Ureter (tissue), 1 donor: Measurements from ENCODE around the gene SWSAP1. TPM values are rescaled to one million over a fixed set of nuclear protein-coding genes. Genes with fewer than 3 reads are reported as not detected.

Experiments used
- DNase-seq: peaks from one replicate; pipeline ENCODE4 v3.0.0-alpha.2; 2020; ENCODE audit warnings: low spot score
- total RNA-seq: library from RNA; stranded (reverse); gene quantifications from one replicate; pipeline ENCODE4 v1.2.4, GENCODE V29; 2023
- donor health status: DM: yes; HTN: yes; CAD: no.

The SWSAP1 gene
- total RNA-seq, 1 donor from 2014 or later, result 4.3 TPM

- DNase-seq, result no peak
Observed at GRCh38 chr19:11408591-11408990, 34.1 kb downstream of the SWSAP1 start.

GRCh38 chr19:11410682-11411081 is 36.2 kb downstream of the SWSAP1 start:
- no peak for DNase-seq

- no peak for DNase-seq
Observed at GRCh38 chr19:11414544-11414943, 40.1 kb downstream of the SWSAP1 start.

- no peak for DNase-seq
Observed at GRCh38 chr19:11416346-11417052, 42.0 kb downstream of the SWSAP1 start.

- DNase-seq, result no peak
Observed at GRCh38 chr19:11418094-11418548, 43.7 kb downstream of the SWSAP1 start.

GRCh38 chr19:11418549-11419506 is 44.4 kb downstream of the SWSAP1 start, which contains the start of gene RGL3:
Gene RGL3, minus strand, starts transcription at chr19:11419314. Its CDS starts 36 bp downstream, at chr19:11419278.
- no peak for DNase-seq

GRCh38 chr19:11420429-11421370 is 46.2 kb downstream of the SWSAP1 start:
- DNase-seq, result no peak

- peak; percentile 65 for DNase-seq
Observed at GRCh38 chr19:11421371-11422098, 47.1 kb downstream of the SWSAP1 start.

- DNase-seq, result peak; percentile 87
Observed at GRCh38 chr19:11422163-11423065, 47.9 kb downstream of the SWSAP1 start.

- no peak for DNase-seq
Observed at GRCh38 chr19:11423164-11423790, 48.8 kb downstream of the SWSAP1 start.

GRCh38 chr19:11423791-11424181 is 49.3 kb downstream of the SWSAP1 start:
- DNase-seq, result no peak

Other genes starting within 250 kb of the SWSAP1 start
- 1.4 TPM for gene SPC24, start 218.9 kb upstream of the SWSAP1 start, total RNA-seq
- 170 TPM for gene KANK2, start 177.1 kb upstream of the SWSAP1 start, total RNA-seq
- not detected for gene ANGPTL8, start 135.0 kb upstream of the SWSAP1 start, total RNA-seq
- 125 TPM for gene DOCK6, start 112.1 kb upstream of the SWSAP1 start, total RNA-seq
- gene TSPAN16, start 78.5 kb upstream of the SWSAP1 start, total RNA-seq, result not detected
- gene RAB3D, start 35.0 kb upstream of the SWSAP1 start, total RNA-seq, result 58.1 TPM
- 185 TPM for gene TMEM205, start 28.4 kb upstream of the SWSAP1 start, total RNA-seq
- 44.4 TPM for gene CCDC159, start 28.1 kb upstream of the SWSAP1 start, total RNA-seq
- 25.5 TPM for gene PLPPR2, start 19.2 kb upstream of the SWSAP1 start, total RNA-seq
- 6.7 TPM for gene EPOR, start 9.6 kb downstream of the SWSAP1 start, total RNA-seq
- 44.2 TPM for gene RGL3, start 44.6 kb downstream of the SWSAP1 start, total RNA-seq
- gene ODAD3, start 60.5 kb downstream of the SWSAP1 start, total RNA-seq, result 0.78 TPM
- gene PRKCSH, start 61.0 kb downstream of the SWSAP1 start, total RNA-seq, result 267 TPM
- gene ELAVL3, start 106.4 kb downstream of the SWSAP1 start, total RNA-seq, result not detected
- 10.9 TPM for gene ZNF653, start 131.2 kb downstream of the SWSAP1 start, total RNA-seq
- 43.7 TPM for gene ECSIT, start 154.5 kb downstream of the SWSAP1 start, total RNA-seq
- 301 TPM for gene CNN1, start 164.2 kb downstream of the SWSAP1 start, total RNA-seq
- 46.2 TPM for gene ELOF1, start 184.6 kb downstream of the SWSAP1 start, total RNA-seq
- 19.9 TPM for gene ACP5, start 203.0 kb downstream of the SWSAP1 start, total RNA-seq
- 20.7 TPM for gene ZNF627, start 222.8 kb downstream of the SWSAP1 start, total RNA-seq